ENCODE measurements around the gene WDR77. TPM values are rescaled to one million over a fixed set of nuclear protein-coding genes. Genes with fewer than 3 reads are reported as not detected.

WDR77 gene
- total RNA-seq, 1 experiment from 2014 or later = 27.7 TPM

GRCh38 chr1:111442457-111442856 is 6.6 kb downstream of the WDR77 start:
- Mint-ChIP-seq H3K9me3 (ENCODE audit: low read depth, unreplicated experiment) (no peaks in the 10 kb centered on the region), H3K4me3 (ENCODE audit: low read depth, unreplicated experiment) (no peak overlapping the region), H3K27me3 (ENCODE audit: unreplicated experiment) (no peaks in the 10 kb centered on the region), H3K4me1 (ENCODE audit: low read depth, unreplicated experiment) (peaks cover 15% of the 10 kb centered on the region), H3K27ac (ENCODE audit: unreplicated experiment) (no peak overlapping the region), H3K36me3 (ENCODE audit: insufficient read depth, unreplicated experiment) (peaks cover 20% of the 10 kb centered on the region)
- TF ChIP-seq CTCF (IDR thresholded peaks at IDR 0.05; ENCODE audit: unreplicated experiment) = no peak
- BruUV-seq (replicated peaks) = no TSS peak
- CTCF ChIA-PET = no interaction called here
- intact Hi-C loops (cut with micrococcal nuclease; ENCODE audit: unreplicated experiment) = no loop called here
- DNase-seq = no peak

GRCh38 chr1:111441573-111442192 is 7.4 kb downstream of the WDR77 start:
- no peak overlapping the region for H3K27ac Mint-ChIP-seq (ENCODE audit: unreplicated experiment)
- peaks cover 8% of the 10 kb centered on the region for H3K4me1 Mint-ChIP-seq (ENCODE audit: low read depth, unreplicated experiment)
- TF ChIP-seq CTCF (IDR thresholded peaks at IDR 0.05; ENCODE audit: unreplicated experiment) = peak; percentile 42
- no peaks in the 10 kb centered on the region for H3K9me3 Mint-ChIP-seq (ENCODE audit: low read depth, unreplicated experiment)
- H3K27me3 Mint-ChIP-seq (ENCODE audit: unreplicated experiment) = no peaks in the 10 kb centered on the region
- CTCF ChIA-PET = interaction anchor here (0.5 kb wide), 1 partner anchor 12 kb away, joined by 3 read pairs; no protein-coding TSS in a partner anchor
- DNase-seq = peak; percentile 28
- no TSS peak for BruUV-seq (replicated peaks)
- H3K4me3 Mint-ChIP-seq (ENCODE audit: low read depth, unreplicated experiment) = no peak overlapping the region
- intact Hi-C loops (cut with micrococcal nuclease; ENCODE audit: unreplicated experiment) = no loop called here
- H3K36me3 Mint-ChIP-seq (ENCODE audit: insufficient read depth, unreplicated experiment) = peaks cover 19% of the 10 kb centered on the region

- TF ChIP-seq CTCF (IDR thresholded peaks at IDR 0.05; ENCODE audit: unreplicated experiment) = no peak
- CTCF ChIA-PET = no interaction called here
- H3K27me3 Mint-ChIP-seq (ENCODE audit: unreplicated experiment) = no peaks in the 10 kb centered on the region
- intact Hi-C loops (cut with micrococcal nuclease; ENCODE audit: unreplicated experiment) = no loop called here
- peaks cover 13% of the 10 kb centered on the region for H3K36me3 Mint-ChIP-seq (ENCODE audit: insufficient read depth, unreplicated experiment)
- no peak for DNase-seq
- H3K4me3 Mint-ChIP-seq (ENCODE audit: low read depth, unreplicated experiment) = no peak overlapping the region
- no TSS peak for BruUV-seq (replicated peaks)
- H3K4me1 Mint-ChIP-seq (ENCODE audit: low read depth, unreplicated experiment) = no peaks in the 10 kb centered on the region
- H3K9me3 Mint-ChIP-seq (ENCODE audit: low read depth, unreplicated experiment) = no peaks in the 10 kb centered on the region
- no peak overlapping the region for H3K27ac Mint-ChIP-seq (ENCODE audit: unreplicated experiment)
These were observed 9.3 kb downstream of the WDR77 start for GRCh38 chr1:111439461-111440351.

- no peaks in the 10 kb centered on the region for H3K9me3 Mint-ChIP-seq (ENCODE audit: low read depth, unreplicated experiment)
- no peak for DNase-seq
- CTCF ChIA-PET = no interaction called here
- no peaks in the 10 kb centered on the region for H3K27me3 Mint-ChIP-seq (ENCODE audit: unreplicated experiment)
- intact Hi-C loops (cut with micrococcal nuclease; ENCODE audit: unreplicated experiment) = no loop called here
- TF ChIP-seq CTCF (IDR thresholded peaks at IDR 0.05; ENCODE audit: unreplicated experiment) = no peak
- peaks cover 13% of the 10 kb centered on the region for H3K36me3 Mint-ChIP-seq (ENCODE audit: insufficient read depth, unreplicated experiment)
- no peaks in the 10 kb centered on the region for H3K4me1 Mint-ChIP-seq (ENCODE audit: low read depth, unreplicated experiment)
- BruUV-seq (replicated peaks) = no TSS peak
- H3K27ac Mint-ChIP-seq (ENCODE audit: unreplicated experiment) = no peak overlapping the region
- H3K4me3 Mint-ChIP-seq (ENCODE audit: low read depth, unreplicated experiment) = no peak overlapping the region
These were observed 12.3 kb downstream of the WDR77 start for GRCh38 chr1:111436726-111437125.

Data from Calu3 (cell line).